Measurements from ENCODE around the gene PBX3.

DNA sequence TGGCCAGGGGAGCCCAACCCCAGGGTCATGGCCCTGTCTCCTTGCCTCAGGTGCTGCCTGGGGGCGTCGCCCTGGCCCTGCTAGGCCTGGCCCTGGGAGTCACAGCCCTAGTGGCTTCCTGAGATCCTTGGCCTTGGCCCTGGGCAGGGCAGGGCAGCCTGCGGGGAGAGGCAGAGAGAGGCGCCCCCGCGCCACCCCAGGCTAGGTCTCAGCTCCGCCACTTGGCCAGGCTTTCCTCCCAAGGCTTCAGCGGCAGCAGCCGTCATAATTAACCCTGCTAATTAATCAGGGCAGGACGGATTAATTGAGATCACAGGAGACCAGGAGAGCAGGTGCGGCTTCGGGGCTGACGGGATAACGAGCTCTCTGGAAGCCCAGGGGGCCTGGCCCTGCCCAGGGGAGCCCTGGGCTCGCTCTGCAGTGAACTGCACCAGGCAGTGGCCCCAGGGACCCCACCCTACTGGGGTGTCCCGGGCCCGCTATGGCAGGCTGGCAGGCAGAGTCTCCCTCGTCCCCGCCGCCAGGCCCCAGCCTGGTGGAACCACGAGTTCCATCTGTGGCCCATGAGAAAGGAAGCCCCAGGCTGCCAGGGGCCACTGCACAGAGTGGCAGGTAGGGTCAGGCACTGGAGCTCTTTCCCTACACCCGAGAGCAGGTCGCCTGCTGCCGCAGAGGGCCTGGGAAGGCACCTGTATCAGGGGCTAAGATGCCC lies 269.6 kb downstream of the PBX3 start:
- TF ChIP-seq, protein P1, sequence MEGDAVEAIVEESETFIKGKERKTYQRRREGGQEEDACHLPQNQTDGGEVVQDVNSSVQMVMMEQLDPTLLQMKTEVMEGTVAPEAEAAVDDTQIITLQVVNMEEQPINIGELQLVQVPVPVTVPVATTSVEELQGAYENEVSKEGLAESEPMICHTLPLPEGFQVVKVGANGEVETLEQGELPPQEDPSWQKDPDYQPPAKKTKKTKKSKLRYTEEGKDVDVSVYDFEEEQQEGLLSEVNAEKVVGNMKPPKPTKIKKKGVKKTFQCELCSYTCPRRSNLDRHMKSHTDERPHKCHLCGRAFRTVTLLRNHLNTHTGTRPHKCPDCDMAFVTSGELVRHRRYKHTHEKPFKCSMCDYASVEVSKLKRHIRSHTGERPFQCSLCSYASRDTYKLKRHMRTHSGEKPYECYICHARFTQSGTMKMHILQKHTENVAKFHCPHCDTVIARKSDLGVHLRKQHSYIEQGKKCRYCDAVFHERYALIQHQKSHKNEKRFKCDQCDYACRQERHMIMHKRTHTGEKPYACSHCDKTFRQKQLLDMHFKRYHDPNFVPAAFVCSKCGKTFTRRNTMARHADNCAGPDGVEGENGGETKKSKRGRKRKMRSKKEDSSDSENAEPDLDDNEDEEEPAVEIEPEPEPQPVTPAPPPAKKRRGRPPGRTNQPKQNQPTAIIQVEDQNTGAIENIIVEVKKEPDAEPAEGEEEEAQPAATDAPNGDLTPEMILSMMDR (IDR thresholded peaks at IDR 0.05) = no peak
- TF ChIP-seq POLR2A (IDR thresholded peaks at IDR 0.05) = no peak
